ENCODE results near the gene MATR3.

DNA sequence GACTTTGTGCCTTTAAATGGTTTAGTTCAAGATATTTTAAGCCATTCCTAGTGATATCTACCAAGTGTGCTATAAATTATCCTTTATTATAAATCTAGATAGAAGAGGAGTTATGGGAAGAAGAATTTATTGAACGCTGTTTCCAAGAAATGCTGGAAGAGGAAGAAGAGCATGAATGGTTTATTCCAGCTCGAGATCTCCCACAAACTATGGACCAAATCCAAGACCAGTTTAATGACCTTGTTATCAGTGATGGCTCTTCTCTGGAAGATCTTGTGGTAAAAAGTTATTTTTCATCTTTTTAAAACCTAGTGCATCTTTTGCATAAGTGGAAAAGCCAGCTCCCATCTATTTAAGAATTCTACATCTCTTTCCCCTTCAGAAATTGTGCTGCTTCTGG is 70.9 kb downstream of the MATR3 start:
- TF ChIP-seq, protein P1, sequence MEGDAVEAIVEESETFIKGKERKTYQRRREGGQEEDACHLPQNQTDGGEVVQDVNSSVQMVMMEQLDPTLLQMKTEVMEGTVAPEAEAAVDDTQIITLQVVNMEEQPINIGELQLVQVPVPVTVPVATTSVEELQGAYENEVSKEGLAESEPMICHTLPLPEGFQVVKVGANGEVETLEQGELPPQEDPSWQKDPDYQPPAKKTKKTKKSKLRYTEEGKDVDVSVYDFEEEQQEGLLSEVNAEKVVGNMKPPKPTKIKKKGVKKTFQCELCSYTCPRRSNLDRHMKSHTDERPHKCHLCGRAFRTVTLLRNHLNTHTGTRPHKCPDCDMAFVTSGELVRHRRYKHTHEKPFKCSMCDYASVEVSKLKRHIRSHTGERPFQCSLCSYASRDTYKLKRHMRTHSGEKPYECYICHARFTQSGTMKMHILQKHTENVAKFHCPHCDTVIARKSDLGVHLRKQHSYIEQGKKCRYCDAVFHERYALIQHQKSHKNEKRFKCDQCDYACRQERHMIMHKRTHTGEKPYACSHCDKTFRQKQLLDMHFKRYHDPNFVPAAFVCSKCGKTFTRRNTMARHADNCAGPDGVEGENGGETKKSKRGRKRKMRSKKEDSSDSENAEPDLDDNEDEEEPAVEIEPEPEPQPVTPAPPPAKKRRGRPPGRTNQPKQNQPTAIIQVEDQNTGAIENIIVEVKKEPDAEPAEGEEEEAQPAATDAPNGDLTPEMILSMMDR (IDR thresholded peaks at IDR 0.05) = no peak
- no peak for TF ChIP-seq POLR2A (IDR thresholded peaks at IDR 0.05)

Data from breast epithelium (tissue), 3 donors.